Stimulated activated CD4-positive, alpha-beta T cell treated with anti-CD3 and anti-CD28 coated beads, TNF-alpha, amount 100 ng/mL, for 4 hours (primary cell): Measurements from ENCODE around the gene LGALS8.

Source experiments
- DNase-seq, 3 experiments: peaks; one replicate each; pipeline ENCODE4 v3.0.0-alpha.2; 2020; ENCODE audit warnings: low read depth in 3 of 3

LGALS8 gene

DNA sequence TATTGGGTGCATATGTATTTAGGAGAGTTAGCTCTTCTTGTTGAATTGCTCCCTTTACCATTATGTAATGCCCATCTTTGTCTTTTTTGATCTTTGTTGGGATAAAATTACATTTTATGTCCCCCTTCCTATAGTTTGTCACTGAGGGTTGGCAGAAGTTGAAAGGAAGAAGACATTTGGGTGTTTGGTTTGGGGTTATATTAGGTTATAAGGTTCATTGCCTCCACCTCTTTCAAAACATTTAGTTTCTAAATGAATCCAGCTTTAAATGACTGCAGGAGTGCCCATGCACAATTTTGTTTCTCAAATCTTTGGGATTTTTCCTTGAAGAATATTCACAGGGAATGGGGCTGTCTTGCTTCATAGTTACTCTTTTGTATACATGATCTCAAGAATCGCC, 14.6 kb upstream of the LGALS8 start:
- DNase-seq = no peak

DNA sequence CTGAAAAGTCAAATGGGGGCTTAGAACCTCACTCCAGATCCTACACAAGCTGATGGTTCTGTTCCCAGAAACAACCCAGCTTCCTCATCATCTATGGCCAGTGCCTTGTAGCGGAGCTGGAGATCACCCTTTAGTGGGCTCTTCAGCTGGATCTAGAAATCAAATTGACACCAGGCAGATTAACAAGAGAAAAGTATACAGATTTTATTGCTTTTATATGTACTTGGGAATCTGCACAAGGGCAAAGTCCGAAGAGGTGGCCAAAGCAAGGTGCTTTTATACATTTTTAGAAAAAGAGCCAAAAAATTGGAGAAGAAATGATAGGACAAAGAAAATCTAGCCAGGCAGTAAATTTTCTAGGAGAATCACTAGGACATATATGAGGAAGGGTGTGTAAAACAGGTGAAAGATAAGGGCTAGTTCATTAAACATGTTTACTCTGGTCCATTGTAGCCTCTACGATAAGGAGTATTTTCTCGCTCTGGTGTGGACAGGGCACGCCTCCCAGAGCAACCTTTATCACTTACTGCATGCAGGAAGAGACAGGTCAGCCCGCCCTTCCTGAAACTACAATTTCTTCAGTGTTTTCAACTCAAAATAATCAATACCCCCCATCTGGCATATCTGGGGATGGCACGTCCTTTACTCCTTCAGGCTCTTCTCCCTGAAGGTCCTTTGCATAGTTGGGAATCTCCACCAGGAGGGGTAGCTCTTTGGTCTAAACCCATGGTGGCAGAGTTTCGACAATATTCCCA, 14.0 kb upstream of the LGALS8 start:
- no peak for DNase-seq

DNA sequence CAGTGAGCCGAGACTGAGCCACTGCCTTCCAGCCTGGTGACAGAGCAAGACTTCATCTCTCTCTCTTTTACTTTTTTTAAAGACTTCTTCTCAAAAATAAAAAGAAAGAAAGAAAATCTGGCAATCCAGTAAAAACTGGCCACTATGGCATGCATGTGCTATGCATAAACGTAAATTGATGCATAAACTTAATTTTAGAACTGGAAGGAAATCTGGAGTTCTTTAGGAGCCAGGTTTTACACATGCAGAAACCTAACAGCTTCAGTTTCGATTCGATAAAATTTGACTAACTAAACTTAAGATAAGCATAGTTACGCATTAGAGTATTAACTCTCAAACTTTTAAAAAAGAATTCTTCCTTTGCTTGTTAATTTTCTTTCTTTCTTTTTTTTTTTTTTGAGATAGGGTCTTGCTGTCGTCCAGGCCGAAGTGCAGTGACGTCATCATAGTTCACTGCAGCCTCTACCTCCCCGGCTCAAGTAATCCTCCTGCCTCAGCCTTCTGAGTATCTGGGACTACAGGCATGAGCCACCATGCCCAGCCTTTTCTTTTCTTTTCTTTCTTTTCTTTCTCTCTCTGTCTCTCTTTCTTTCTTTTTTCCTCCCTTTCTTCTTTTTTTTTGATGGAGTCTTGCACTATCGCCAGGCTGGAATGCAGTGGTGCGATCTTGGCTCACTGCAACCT, 11.9 kb upstream of the LGALS8 start:
- no peak for DNase-seq

DNA sequence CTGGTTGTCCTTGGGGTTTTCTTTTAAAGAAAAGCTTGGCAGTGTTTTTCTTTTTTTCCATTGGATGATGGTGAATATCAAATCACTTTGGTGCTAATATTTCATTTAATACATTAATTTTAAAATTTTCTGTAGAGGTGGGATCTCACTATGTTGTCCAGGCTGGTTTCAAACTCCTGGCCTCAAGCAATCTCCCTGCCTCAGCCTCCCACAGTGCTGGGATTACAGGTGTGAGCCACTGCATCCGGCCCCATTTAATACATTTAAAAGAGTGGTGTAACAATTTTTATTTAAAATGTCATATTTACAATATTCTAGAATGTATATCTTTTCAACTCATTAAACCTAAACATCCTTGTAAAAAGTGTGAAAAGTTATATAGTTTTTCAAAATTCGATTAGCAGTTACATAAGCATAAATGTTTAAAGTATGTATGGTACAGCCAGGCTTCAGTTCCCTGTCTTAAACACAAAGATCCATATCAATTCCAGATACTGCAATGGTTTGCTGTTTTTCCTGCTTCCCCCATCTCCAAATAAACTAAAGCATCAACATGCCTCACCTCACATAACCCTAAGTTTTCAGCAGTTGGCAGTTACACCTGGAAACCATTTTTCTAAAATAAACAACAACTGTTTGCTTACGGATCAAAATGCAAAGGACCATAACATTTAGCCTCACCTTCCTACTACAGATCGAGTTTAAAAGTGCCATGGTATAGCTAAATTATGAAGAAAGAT, 8.9 kb upstream of the LGALS8 start:
- DNase-seq = no peak

DNA sequence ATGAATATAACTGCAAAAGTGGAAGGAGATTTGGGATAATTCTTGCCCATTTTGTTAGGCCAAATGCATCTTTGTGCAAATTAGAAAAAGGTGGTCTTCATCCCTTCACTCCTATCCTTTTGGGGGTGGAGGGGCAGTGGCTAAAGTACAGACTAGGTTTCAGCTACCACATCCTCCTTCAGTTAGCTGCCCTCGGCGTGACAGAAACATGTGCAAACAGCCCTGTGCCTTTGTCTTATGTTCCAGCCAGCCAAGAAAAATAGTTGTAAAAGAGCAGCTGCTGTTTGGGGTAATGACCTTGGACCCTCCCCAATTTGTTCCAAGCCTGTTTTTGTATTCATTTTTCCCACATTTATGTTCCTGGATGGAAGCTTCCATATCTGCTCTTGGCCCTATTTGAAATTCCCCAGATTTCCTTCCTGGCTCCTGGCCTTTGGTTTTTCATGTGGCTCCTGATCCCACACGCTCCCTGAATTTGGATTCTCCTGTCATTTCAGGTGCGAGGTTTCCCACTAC, 8.3 kb upstream of the LGALS8 start:
- no peak for DNase-seq

DNA sequence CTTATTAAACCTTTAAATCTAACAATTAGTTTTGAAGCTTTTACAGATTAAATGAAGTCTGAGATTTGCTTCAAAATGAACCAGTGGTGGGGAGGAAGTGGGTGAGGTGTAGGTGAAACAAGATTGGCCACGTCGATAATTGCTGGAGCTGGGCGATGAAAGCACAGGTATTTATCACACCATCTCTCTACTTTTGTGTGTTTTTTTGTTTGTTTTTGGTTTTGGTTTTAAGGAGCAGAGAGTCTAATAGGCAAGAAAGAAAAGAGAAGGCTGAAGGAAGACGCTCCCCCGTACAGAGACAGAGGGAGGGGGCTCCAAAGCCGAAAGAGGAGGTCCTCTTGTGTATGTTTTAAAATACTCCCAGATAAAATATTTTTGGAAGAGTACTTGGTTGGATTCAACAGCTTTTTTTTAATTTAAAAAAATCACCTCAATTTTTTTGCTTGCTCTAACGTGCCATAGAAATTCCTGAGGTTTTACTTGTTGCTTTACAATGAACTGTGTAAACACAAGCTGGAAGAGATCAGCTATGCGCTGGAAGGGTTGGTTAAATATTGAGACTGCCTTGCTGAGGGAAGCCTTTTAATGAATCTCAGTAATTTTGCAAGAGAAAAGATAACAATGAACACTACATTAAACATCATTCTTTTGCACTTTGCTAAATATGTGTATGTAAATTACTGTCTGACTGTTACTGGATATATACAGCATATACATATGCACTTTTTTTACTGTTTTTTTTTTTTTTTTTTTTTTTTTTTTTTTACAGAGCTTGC, 6.7 kb upstream of the LGALS8 start:
- DNase-seq = no peak

DNA sequence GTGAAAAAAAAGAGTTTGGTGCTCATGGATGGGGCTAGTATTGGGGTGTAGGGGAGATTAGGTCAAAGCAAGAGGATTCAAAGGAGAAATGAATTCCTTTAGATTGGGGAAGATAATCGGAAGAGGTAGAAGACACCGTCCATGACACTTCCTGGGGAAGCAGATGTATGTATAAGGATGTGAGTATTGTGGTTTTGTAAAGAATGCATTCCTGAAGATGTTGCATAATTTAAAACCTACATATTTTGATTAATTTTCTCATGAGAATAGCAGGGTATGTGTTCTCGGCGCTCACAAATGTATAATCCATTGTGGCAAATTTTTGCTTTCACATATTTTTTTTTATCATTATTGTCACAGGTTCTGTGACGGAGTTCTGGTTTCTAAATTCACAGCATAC, 5.5 kb upstream of the LGALS8 start:
- DNase-seq = no peak

DNA sequence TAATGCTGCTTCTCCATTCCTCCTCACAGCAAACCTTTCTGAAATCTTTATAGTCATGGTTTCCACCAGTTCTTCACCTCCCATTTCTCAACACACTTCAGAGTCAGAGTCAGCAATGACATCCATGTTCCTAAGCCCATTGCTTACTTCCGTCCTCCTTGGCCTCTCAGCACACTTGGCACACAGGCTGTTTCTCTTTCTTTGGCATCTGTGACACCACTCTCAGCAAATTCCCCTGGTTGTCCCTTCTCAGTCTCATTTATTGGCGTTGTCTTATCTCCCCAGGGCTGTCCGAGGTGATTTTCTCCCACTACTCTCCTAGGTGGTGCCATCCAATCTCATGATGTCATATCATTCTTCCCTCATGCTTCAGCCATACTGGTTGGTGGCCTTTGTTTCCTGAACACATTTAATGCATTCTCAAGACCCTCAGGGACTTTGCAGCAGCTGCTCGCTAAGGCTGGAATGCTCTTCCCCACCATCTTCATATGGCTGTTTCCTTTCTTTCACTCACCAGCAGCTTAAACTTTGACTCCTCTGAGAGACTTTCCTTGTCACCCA, 3.3 kb upstream of the LGALS8 start:
- no peak for DNase-seq

DNA sequence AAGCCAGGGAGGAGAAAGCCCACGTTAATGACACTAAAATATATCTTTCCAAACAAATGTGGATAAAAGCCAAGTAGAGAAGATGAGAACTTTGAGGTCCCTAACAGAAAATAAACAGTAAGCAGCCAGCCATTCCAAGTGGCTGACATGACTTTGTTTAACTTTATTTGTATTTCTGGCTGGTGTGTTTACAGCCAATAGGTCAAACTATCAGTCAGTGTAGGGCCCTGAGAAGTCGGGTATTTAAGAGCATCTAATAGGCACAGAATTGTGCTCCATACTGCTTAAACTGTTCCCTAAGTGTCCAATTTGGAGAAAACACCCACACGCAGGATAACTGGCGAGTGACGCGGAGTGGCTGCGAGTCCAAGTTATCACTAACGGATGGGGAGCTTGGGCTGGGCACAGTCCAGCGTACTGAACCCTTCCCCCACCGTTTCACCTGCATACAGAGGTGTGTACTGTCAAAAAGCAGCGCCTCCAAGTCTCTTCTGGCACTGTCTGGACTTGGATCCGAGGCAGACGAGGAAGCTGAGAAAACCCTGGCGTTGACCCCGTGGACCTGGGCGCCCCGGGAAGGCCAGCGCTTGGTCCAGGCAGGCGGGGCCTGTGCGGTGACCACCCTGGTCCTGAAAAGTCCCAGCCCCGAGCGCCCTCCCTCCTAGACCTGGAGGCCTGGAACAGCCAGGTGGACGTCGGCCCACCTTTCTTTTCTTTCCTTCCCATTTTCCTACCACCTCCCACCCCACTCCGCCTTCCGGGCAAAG, 662 bp upstream of the LGALS8 start:
- DNase-seq = no peak

DNA sequence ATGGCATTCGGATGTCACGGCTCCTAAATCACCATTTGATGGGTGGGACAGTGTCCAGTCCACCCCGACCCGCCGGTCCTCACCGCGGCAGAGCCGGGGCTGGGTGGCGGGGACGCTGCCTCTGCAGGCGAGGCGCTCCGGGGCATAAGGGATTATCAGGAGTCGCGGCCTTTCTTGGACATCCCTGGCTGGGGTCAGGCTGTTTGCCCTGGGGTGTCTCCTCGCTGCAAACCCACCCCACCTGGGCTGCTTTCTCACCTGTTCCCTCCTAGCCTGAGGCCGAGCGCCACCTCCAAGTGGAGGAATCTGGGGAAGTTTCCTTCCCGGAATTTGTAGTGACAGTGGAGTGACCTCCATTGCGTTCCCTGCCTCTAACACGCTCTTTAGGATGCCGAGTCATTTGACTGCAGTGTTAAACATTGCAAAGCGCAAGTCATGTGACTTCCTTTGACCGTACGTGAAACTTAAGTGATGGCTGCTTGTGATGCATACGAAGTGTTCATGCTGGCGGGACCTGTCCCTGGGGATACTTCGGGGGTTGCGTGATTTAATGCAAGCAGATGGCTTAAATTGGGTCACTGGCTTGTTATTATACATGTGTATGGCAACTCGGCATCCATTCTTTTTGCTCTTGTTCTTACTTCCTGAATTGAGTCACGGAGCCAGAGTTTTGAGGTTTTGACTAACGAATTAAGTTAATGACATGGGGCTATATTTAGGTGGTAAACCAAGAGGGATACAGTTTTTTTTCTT, 536 bp downstream of the LGALS8 start:
- DNase-seq = peak; percentile 22 to 32 (median 32)

DNA sequence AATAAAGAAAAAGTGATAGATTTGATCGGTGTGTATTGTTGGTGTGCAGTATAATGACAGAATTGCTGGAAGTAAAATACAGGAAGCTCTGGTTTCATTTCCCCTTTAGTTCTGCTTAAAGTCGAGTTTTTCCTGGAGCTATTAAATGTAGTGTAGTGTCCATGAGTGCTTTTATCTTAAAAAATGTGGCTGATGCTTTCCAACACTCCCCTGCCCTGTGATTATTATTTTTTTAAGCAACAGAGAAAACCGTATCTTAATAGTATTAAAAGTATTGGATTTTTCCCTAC, 1.1 kb downstream of the LGALS8 start:
- no peak for DNase-seq

DNA sequence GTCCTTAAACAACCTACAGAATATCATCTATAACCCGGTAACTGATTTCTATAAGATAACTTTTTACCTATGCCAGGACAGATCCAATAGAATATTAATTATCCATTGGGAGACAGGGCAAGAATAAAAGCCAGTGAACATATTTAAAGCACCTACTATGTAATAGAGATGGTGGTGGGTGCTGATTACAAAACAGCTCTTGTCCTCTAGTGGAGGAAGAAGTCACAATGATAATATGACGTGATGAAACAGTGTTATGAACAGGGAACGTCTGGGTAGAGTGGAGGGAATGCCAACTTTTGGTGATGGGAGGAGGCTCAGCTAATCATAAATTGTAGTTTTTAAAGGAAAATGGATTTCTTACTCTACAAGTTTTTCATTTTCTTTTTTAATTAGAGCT, 2.3 kb downstream of the LGALS8 start:
- DNase-seq = no peak

DNA sequence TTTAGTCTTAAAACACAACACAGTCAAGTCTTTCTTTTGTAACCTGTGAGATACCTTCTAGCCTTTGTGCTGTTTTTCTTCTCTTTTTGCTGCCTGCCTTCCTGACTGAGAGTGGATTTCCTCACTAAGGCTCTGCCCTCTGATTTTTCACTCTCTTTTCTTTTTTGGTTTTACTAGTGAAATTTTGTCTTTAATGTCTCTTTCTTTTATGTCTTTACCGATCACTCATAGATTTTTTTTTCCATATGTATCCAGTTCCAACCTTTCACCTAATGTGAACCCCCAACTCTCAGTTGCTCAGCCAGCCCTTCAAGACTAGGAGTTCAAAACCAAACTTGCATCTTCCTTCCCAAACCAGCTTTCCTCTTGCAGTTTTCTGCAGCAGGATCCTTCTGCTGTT, 6.5 kb downstream of the LGALS8 start:
- no peak for DNase-seq

DNA sequence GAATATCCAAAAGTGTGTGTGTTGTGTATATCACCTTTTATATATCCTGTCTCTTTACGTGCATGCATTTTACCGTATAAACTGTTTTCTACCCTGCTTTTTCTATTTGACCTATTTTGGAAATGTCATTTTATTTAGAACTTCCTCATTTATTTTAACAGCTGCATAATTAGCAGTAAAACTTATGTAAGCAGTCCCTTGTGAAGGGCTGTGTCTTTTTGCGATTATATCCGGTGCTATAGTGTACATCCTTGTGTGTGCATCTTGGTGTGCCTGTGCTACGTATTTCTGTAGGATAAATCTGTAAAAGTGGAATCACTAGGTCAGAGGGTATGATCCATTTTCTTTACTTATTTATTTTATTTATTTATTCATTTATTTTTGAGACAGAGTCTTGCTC, 7.2 kb downstream of the LGALS8 start:
- DNase-seq = no peak

DNA sequence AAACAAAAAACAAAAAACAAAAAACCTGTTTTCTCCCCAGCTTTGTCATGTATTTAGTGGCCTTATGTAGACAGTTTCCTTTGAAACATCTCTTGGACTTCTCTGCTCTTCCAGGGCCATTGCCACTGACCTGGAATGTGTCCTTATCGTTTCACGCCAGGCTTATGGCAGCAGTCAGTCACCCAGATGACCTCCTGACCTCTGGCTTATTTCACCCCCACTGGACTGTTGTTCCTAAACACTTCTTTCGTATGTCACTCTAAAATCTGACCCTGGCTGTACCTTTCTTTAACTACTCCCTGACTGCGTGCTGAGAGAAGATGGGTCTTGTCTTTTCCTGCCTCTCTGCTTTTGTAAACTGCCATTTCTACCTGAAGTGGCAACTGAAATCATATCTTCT, 9.1 kb downstream of the LGALS8 start:
- DNase-seq = no peak

DNA sequence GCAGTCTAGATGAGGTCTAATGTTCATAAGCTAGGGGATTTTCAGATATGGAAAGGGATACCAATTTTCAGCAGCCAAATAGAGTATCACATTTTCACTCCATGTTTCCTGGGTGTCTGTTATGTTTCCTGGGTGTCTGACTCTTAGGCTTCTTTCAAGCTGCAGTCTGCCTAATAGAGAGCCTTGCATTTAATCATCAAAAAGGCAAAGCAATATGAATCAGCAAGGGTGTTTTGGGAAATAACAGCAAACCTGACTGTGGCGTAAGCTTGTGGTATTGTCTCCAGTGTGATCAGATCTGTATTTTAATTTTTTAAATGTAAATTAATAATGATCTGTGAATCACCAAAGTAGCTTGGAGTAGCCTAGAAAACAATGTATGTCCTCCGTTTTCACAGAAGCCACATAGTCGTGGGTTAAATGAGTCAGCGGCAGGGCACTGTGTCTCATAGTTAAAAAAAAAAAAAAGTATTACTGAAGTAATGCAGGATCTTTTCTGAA, 10.4 kb downstream of the LGALS8 start:
- peak in 1 of 3 experiments; percentile 34 for DNase-seq

DNA sequence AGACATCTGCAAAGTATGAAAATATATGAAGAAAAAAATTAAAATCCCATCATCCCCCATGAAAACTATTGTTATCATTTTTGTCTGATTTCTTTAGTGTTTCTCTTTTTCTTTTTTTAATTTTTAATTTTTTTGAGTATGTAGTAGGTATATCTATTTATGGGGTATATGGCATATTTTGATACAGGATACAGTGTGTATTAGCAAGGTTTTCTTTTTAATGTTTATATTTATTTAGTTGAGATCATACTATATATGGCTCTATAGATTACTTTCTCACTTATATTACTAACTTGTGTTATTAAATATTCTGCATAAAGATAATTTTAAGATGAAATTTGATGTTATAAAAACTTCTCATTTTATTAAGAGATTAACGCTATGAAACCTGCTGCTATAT, 11.4 kb downstream of the LGALS8 start:
- DNase-seq = no peak

DNA sequence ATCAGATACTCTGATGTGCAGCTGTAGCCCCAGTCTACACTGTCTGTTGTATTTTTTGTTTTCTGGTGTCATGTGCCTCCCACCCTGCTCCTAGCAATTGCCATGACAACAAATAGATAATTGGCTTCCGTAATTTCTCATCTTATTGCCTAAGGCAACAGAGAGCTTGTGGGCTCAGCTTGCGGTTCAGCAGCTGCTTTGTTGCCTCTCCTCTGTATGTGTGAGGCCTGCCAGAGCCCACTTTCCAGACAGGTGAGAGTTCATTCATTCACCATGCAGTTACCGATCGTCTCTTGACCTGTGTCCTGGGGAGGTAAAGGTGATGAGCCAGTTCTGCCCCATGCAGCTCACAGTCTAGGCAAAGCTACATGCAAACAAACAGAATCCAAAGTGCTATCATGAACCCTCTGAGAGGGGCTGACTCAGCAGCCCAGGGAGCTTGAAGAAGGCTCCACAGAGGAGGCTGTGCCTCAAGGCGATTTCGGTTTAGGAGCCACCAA, 11.9 kb downstream of the LGALS8 start:
- DNase-seq = no peak

DNA sequence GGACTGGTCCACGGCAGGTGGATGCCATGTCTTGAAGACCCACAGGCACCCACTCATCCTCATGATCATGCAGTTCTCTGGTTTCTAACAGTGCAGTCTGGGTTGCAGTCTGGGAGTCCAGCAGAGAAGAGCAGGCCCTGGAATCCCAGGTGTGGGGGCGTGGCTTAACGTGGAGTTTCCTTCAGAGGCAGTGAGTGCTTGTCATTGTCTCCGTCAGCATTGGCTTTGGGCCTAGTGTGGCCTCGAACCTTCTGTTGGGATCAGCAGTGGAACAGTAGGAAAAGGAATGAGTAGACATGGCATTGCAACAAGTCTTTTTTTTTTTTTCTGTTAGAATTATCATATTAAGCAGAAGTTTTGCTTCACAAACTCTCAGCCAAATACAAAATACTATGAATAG, 12.8 kb downstream of the LGALS8 start:
- no peak for DNase-seq
